B cell (primary cell): ENCODE measurements around the gene YIF1A.

ENCODE experiments used
- EZH2 ChIP-seq: IDR thresholded peaks from 2 replicates; pipeline ENCODE4 v1.6.1; 2012; ENCODE audit warnings: borderline replicate concordance, low read depth, mild to moderate bottlenecking, moderate library complexity, low read length; ENCODE audit not compliant: insufficient read depth, poor library complexity, severe bottlenecking
- TF ChIP-seq, protein P1 (sequence below): fragments of 200-600 bp; IDR thresholded peaks from one replicate; pipeline ENCODE4 v1.8.0; 2022; ENCODE audit warnings: antibody characterized with exemption, mild to moderate bottlenecking

GRCh38 chr11:66287211-66287888, 1.6 kb downstream of the YIF1A start:
- TF ChIP-seq, protein P1, sequence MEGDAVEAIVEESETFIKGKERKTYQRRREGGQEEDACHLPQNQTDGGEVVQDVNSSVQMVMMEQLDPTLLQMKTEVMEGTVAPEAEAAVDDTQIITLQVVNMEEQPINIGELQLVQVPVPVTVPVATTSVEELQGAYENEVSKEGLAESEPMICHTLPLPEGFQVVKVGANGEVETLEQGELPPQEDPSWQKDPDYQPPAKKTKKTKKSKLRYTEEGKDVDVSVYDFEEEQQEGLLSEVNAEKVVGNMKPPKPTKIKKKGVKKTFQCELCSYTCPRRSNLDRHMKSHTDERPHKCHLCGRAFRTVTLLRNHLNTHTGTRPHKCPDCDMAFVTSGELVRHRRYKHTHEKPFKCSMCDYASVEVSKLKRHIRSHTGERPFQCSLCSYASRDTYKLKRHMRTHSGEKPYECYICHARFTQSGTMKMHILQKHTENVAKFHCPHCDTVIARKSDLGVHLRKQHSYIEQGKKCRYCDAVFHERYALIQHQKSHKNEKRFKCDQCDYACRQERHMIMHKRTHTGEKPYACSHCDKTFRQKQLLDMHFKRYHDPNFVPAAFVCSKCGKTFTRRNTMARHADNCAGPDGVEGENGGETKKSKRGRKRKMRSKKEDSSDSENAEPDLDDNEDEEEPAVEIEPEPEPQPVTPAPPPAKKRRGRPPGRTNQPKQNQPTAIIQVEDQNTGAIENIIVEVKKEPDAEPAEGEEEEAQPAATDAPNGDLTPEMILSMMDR, result no peak
- no peak for TF ChIP-seq EZH2
